Neuronal stem cell (in vitro differentiated cells): Measurements from ENCODE around the gene GRAPL.
"Not testable (repeated sequence)": the region's sequence is repeated elsewhere in the genome, so short reads cannot be mapped to it uniquely, and the experiment has no call there.

ENCODE experiments used
- DNase-seq: peaks from one replicate; pipeline ENCODE4 v3.0.0-alpha.2; 2013; ENCODE audit warnings: low spot score
- H2AFZ ChIP-seq: one replicate; pipeline ENCODE4 v1.6.1; 2013; ENCODE audit warnings: mild to moderate bottlenecking, low read length, inconsistent platforms
- H2AK5ac ChIP-seq: 2 replicates; pipeline ENCODE4 v1.6.1; 2013; ENCODE audit warnings: low read depth, mild to moderate bottlenecking, inconsistent platforms, low read length, moderate library complexity, mixed read lengths
- H2BK120ac ChIP-seq: 2 replicates; pipeline ENCODE4 v1.6.1; 2013; ENCODE audit warnings: low read depth, mild to moderate bottlenecking, inconsistent platforms, low read length, moderate library complexity, mixed read lengths
- H2BK12ac ChIP-seq: one replicate; pipeline ENCODE4 v1.6.1; 2013; ENCODE audit warnings: low read length, inconsistent platforms
- H2BK15ac ChIP-seq: 2 replicates; pipeline ENCODE4 v1.6.1; 2013; ENCODE audit warnings: mild to moderate bottlenecking, low read length, inconsistent platforms, mixed read lengths
- H2BK5ac ChIP-seq: one replicate; pipeline ENCODE4 v1.6.1; 2013; ENCODE audit warnings: inconsistent platforms, mild to moderate bottlenecking, low read length, moderate library complexity
- H3K14ac ChIP-seq: one replicate; pipeline ENCODE4 v1.6.1; 2013; ENCODE audit warnings: low read length, inconsistent platforms
- H3K18ac ChIP-seq: 2 replicates; pipeline ENCODE4 v1.6.1; 2013; ENCODE audit warnings: low read length, inconsistent platforms
- H3K23ac ChIP-seq: 2 replicates; pipeline ENCODE4 v1.6.1; 2013; ENCODE audit warnings: low read depth, mild to moderate bottlenecking, mixed read lengths, low read length, inconsistent platforms; ENCODE audit not compliant: poor library complexity
- H3K27ac ChIP-seq: replicated peaks from 3 replicates; pipeline ENCODE4 v1.5.1; 2013; ENCODE audit warnings: low read length, inconsistent platforms
- H3K27me3 ChIP-seq, 3 experiments: 2 replicates each; pipeline ENCODE4 v1.6.1; 2013; ENCODE audit warnings: low read length in 3 of 3, mild to moderate bottlenecking in 2 of 3, inconsistent platforms in 1 of 3, low read depth in 1 of 3, mixed read lengths in 1 of 3, moderate library complexity in 1 of 3; ENCODE audit not compliant: control insufficient read depth in 3 of 3, insufficient read depth in 3 of 3
- H3K36me3 ChIP-seq, 2 donors: replicated peaks in 1 of 2; 2 replicates each; pipeline ENCODE4 v1.6.1; 2013; ENCODE audit warnings: low read length in 2 of 2; ENCODE audit not compliant: control insufficient read depth in 2 of 2, insufficient read depth in 2 of 2
- H3K4ac ChIP-seq: 2 replicates; pipeline ENCODE4 v1.6.1; 2013; ENCODE audit warnings: inconsistent platforms, mild to moderate bottlenecking, low read length, moderate library complexity
- H3K4me1 ChIP-seq, 2 donors: 1 replicate in 1 of 2; 2 replicates in 1 of 2; pipeline ENCODE4 v1.6.1; 2013; ENCODE audit warnings: low read length in 2 of 2, low read depth in 1 of 2; ENCODE audit not compliant: control insufficient read depth in 2 of 2, insufficient read depth in 1 of 2
- H3K4me2 ChIP-seq: one replicate; pipeline ENCODE4 v1.6.1; 2013; ENCODE audit warnings: mild to moderate bottlenecking, low read length, inconsistent platforms; ENCODE audit not compliant: insufficient read depth, poor library complexity, severe bottlenecking
- H3K4me3 ChIP-seq, 2 donors: 2 replicates each; pipeline ENCODE4 v1.5.1; 2013; ENCODE audit warnings: low read length in 2 of 2, mild to moderate bottlenecking in 2 of 2, inconsistent platforms in 1 of 2, moderate library complexity in 1 of 2
- H3K79me1 ChIP-seq: one replicate; pipeline ENCODE4 v1.6.1; 2013; ENCODE audit warnings: low read depth, mild to moderate bottlenecking, inconsistent platforms, low read length, moderate library complexity
- H3K9ac ChIP-seq: one replicate; pipeline ENCODE4 v1.6.1; 2013; ENCODE audit warnings: mild to moderate bottlenecking, low read depth, low read length, inconsistent platforms; ENCODE audit not compliant: poor library complexity
- H3K9me3 ChIP-seq, 2 donors: replicated peaks in 1 of 2; 2 replicates each; pipeline versions ENCODE3 to v1.6.1; 2013; ENCODE audit warnings: low read length in 2 of 2, mild to moderate bottlenecking in 2 of 2, inconsistent platforms in 1 of 2, low read depth in 1 of 2, mixed read lengths in 1 of 2, moderate library complexity in 1 of 2; ENCODE audit not compliant: control insufficient read depth in 2 of 2, insufficient read depth in 1 of 2
- H4K8ac ChIP-seq: one replicate; pipeline ENCODE4 v1.6.1; 2013; ENCODE audit warnings: low read depth, mild to moderate bottlenecking, inconsistent platforms, low read length, moderate library complexity
- H4K91ac ChIP-seq: one replicate; pipeline ENCODE4 v1.6.1; 2013; ENCODE audit warnings: low read length, low read depth, mild to moderate bottlenecking, inconsistent platforms; ENCODE audit not compliant: poor library complexity
- WGBS, 2 donors: extraction: QIAGEN DNeasy Blood & Tissue Kit; methylation state at CpG; one replicate each; pipeline ENCODE4 v1.1.7; 2013; ENCODE audit warnings: missing lambda C conversion rate in 2 of 2, mixed read lengths in 1 of 2; ENCODE audit not compliant: insufficient read length in 2 of 2, insufficient replicate concordance in 1 of 2; ENCODE audit errors: extremely low coverage in 2 of 2; 5-methylcytosine and 5-hydroxymethylcytosine counted together

The GRAPL gene

DNA sequence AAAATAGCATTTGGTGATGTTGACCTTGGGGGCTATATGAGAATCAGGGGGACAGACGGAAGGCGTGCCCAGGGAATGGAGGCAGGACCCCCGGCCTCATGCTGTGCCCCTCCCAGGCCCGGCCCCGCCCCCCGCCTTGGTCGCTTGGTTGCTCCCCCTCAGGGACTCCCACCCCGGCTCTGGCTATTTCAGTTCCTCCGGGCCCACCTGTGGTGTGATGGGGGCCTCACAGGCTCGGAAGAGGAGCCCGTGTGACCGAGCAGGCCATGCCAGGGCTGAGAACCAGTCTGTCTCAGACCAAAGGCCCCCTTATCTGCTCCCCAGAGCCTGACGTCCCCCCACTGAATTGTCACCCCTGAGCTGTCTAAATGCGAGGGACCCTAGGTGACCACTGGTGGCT, 4.4 kb downstream of the GRAPL start:
- H3K4me2 ChIP-seq, H3K9ac ChIP-seq, H3K27me3 ChIP-seq, H3K23ac ChIP-seq, H3K4me3 ChIP-seq, H2BK12ac ChIP-seq, H3K4me1 ChIP-seq, H2BK15ac ChIP-seq, DNase-seq, H2BK120ac ChIP-seq, H3K79me1 ChIP-seq, H3K14ac ChIP-seq, H2BK5ac ChIP-seq, H3K9me3 ChIP-seq, H2AK5ac ChIP-seq, H2AFZ ChIP-seq, H3K18ac ChIP-seq, H4K8ac ChIP-seq, H3K4ac ChIP-seq, H3K36me3 ChIP-seq, H3K27ac ChIP-seq, H4K91ac ChIP-seq: not testable (repeated sequence)
- no CpG with 5 or more reads among the region's 14 CpGs for WGBS, 2 donors

DNA sequence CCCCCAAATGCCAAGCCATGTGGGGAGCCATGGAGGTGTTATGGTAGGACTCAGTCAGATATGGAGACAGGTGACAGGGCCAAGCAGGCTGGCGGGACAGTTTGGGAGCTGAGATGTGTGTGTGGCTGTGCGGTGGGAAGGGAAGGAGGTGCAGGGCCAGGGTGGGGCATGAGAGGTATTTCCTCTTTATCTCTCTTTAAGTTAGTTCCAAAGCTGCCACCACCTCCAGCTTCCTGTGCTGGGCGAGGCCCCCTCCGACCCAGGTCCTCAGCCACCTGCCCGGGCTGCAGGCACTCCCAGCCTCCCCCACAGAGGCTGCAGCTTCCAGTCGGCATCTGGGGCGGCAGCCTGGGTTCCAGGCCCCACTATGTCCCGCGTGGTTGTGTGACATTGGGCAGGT, 6.4 kb downstream of the GRAPL start:
- not testable (repeated sequence) for H4K8ac ChIP-seq, H3K9ac ChIP-seq, H3K4me3 ChIP-seq, H3K9me3 ChIP-seq, H3K4ac ChIP-seq, DNase-seq, H3K79me1 ChIP-seq, H3K23ac ChIP-seq, H3K4me2 ChIP-seq, H3K18ac ChIP-seq, H2BK5ac ChIP-seq, H3K14ac ChIP-seq, H2BK12ac ChIP-seq, H2AK5ac ChIP-seq, H4K91ac ChIP-seq, H2BK15ac ChIP-seq, H3K4me1 ChIP-seq, H2BK120ac ChIP-seq, H2AFZ ChIP-seq, H3K27me3 ChIP-seq, H3K36me3 ChIP-seq, H3K27ac ChIP-seq
- no CpG with 5 or more reads among the region's 9 CpGs for WGBS, 2 donors

DNA sequence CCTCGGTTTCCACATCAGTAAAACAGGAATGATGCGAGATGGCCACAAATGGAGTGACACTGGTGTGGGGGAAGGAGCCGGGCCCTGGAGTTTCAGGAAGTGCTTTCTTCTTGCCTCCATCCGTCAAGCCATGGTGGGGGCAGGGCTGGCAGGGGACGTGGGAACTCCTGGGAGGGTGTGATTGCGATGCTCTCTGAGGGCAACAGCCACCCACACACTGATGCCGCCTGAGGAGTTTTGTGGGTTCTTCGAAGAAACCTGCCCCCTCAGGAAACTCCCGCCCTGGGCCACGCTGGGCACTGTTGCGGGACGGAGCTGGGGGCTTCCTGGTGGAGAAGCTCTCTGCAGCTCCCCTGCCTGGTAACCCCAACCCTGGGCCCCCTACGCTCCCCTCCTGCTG, 8.0 kb downstream of the GRAPL start:
- no CpG with 5 or more reads among the region's 13 CpGs for WGBS, 2 donors
- H3K4me3 ChIP-seq, H2BK5ac ChIP-seq, H3K36me3 ChIP-seq, H3K9me3 ChIP-seq, H2BK120ac ChIP-seq, H4K8ac ChIP-seq, H3K79me1 ChIP-seq, H2AFZ ChIP-seq, H4K91ac ChIP-seq, H3K4me1 ChIP-seq, H3K9ac ChIP-seq, H3K18ac ChIP-seq, H2BK15ac ChIP-seq, H3K23ac ChIP-seq, H2BK12ac ChIP-seq, H3K14ac ChIP-seq, DNase-seq, H3K4me2 ChIP-seq, H3K4ac ChIP-seq, H3K27ac ChIP-seq, H2AK5ac ChIP-seq, H3K27me3 ChIP-seq: not testable (repeated sequence)

DNA sequence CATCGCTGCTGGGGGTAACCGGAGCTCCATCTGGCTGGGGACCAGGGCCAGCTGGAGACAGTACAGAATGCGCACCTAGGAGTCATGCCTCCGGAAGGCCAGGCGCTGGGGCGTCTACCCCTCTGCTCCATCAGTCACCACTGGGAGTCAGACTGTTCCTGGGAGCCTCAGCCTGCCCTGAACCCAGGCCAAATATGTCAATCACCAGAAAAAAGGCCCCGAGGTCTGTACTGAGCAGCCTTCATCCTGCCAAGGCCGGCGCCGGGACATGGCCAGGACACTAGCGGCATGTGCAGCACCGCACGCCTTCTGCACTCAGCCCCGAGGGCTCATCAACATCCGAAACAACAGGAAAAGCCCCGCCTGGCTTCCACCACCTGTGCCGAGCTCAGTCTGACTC, 8.7 kb downstream of the GRAPL start:
- not testable (repeated sequence) for DNase-seq, H3K18ac ChIP-seq, H2BK5ac ChIP-seq, H3K9me3 ChIP-seq, H2BK120ac ChIP-seq, H3K79me1 ChIP-seq, H3K4me1 ChIP-seq, H3K4me2 ChIP-seq, H2BK15ac ChIP-seq, H3K14ac ChIP-seq, H3K23ac ChIP-seq, H3K27me3 ChIP-seq, H3K4ac ChIP-seq, H3K27ac ChIP-seq, H4K91ac ChIP-seq, H3K4me3 ChIP-seq, H3K36me3 ChIP-seq, H2BK12ac ChIP-seq, H2AK5ac ChIP-seq, H2AFZ ChIP-seq, H4K8ac ChIP-seq, H3K9ac ChIP-seq
- WGBS, 2 donors: no CpG with 5 or more reads among the region's 17 CpGs
